Omental fat pad (tissue), 4 donors: ENCODE results near the gene SDE2. TPM values are rescaled to one million over a fixed set of nuclear protein-coding genes. Genes with fewer than 3 reads are reported as not detected.
"Not testable (repeated sequence)": the region's sequence is repeated elsewhere in the genome, so short reads cannot be mapped to it uniquely, and the experiment has no call there.

Source experiments
- ATAC-seq: fragments of 150-250 bp; one replicate; pipeline ENCODE4 v1.9.1; 2016; ENCODE audit warnings: mild to moderate bottlenecking, moderate library complexity; ENCODE audit not compliant: low FRiP score
- DNase-seq: peaks from one replicate; pipeline ENCODE4 v3.0.0-alpha.2; 2019; ENCODE audit warnings: low spot score
- total RNA-seq, 4 donors: library from RNA; depleted of rRNA; stranded (reverse); fragments of >200 nt; gene quantifications; one replicate each; pipeline ENCODE4 v1.1.0, GENCODE V29; 2016
- TF ChIP-seq, protein P1 (sequence below), 3 donors: fragments of 450-650 bp; IDR thresholded peaks; one replicate each; pipeline ENCODE4 v1.5.1; 2016 to 2017; ENCODE audit warnings: antibody characterized with exemption in 3 of 3, mild to moderate bottlenecking in 3 of 3, moderate library complexity in 2 of 3

SDE2 gene
- total RNA-seq, 4 donors from 2014 or later: 18.0 to 42.3 (median 21.5) TPM

DNA sequence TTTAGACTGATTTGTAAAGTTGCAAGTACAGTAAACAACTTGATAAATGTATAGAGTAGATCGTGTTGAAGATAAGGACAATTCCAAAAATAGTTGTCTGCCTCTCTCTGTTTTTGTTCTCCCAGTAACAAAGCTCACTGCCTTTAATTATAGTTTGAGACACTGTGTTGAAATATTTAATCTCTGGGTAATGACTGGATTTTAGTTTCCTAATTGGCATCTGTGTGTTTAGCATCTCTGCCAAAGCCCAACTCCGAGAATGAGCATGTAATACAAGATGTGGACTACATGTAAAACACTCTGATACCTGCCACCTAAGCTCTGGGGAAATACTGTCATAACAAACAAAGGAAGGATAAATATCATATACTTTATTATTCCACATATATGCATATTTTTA is 27.7 kb upstream of the SDE2 start:
- TF ChIP-seq, protein P1, sequence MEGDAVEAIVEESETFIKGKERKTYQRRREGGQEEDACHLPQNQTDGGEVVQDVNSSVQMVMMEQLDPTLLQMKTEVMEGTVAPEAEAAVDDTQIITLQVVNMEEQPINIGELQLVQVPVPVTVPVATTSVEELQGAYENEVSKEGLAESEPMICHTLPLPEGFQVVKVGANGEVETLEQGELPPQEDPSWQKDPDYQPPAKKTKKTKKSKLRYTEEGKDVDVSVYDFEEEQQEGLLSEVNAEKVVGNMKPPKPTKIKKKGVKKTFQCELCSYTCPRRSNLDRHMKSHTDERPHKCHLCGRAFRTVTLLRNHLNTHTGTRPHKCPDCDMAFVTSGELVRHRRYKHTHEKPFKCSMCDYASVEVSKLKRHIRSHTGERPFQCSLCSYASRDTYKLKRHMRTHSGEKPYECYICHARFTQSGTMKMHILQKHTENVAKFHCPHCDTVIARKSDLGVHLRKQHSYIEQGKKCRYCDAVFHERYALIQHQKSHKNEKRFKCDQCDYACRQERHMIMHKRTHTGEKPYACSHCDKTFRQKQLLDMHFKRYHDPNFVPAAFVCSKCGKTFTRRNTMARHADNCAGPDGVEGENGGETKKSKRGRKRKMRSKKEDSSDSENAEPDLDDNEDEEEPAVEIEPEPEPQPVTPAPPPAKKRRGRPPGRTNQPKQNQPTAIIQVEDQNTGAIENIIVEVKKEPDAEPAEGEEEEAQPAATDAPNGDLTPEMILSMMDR (IDR thresholded peaks at IDR 0.05): no peak
- no peak for ATAC-seq
- no peak for DNase-seq

DNA sequence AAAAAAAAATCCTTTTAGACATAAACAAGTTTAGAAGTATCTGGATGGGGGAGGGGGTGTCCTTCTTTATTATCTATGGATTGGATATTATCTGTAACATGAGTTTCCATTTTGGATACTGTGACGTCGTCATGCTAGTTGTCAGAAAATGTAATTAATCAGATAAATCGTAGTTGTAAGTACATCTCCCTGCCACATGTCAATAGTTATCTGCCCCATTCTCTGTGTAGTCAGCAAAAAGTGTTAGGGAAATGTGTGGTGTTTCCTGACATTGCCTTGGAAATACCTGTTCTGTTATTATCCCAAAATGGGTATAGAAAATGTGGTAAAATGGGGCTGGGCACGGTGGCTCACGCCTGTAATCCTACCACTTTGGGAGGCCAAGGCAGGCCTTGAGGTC is 24.6 kb upstream of the SDE2 start:
- ATAC-seq (no peak), DNase-seq (no peak)
- TF ChIP-seq, protein P1 (IDR thresholded peaks at IDR 0.05): no peak

DNA sequence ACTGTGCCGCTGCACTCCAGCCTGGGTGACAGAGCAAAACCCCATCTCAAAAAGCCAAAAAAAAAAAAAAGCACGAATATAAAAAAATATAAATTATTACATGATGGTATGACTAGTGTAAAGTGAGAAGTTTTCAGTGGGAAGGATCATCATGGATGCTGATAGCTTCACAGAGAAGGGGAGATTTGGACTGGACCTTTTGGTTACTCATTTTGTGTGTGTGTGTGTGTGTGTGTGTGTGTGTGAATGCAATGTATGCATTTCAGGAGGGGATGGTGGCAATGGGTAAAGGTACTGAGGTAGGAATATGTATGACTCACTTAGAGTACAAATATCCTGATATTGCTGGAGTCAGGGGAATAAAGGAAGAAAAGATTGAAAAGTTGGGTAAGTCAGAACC is 22.7 kb upstream of the SDE2 start:
- TF ChIP-seq, protein P1 (IDR thresholded peaks at IDR 0.05): no peak
- DNase-seq (no peak), ATAC-seq (no peak)

DNA sequence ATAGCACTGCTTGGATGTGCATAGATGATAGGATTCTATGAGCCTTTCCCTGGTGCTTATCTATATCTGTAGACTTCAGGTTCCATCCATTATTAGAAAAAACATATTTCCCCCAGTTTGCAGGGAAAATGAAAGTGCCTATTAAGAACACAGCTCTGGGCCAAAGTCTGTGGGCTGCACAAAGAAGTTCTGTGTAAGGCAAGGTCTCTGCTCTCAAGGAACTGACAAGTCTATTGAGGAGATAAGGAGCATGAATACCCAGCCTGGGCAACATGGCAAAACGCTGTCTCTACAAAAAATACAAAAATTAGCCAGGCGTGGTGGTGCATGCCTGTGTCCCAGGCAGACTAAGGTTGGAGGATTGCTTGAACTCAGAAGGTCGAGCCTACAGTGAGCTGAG is 22.3 kb upstream of the SDE2 start:
- ATAC-seq: no peak
- DNase-seq: no peak
- TF ChIP-seq, protein P1 (IDR thresholded peaks at IDR 0.05): no peak

DNA sequence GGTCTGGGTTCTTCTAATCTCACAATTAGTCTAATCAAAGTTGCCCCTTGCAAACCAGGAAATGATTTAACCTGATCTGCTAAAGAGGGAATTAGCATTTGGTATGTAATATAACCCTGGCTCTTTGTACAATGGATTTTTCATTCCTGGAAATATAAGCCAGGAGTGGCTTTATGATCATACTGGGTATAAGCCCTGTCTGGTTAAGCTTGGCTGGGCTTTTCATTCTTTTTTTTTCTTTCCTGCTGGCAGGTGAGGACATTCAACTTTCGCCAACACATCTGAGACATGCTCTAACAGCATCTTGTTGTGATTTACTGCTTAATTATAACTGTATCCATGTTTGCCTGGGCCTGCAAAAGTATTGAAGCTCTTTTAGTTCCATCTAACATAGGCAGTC is 20.4 kb upstream of the SDE2 start:
- DNase-seq (no peak), ATAC-seq (no peak)
- TF ChIP-seq, protein P1 (IDR thresholded peaks at IDR 0.05): no peak

DNA sequence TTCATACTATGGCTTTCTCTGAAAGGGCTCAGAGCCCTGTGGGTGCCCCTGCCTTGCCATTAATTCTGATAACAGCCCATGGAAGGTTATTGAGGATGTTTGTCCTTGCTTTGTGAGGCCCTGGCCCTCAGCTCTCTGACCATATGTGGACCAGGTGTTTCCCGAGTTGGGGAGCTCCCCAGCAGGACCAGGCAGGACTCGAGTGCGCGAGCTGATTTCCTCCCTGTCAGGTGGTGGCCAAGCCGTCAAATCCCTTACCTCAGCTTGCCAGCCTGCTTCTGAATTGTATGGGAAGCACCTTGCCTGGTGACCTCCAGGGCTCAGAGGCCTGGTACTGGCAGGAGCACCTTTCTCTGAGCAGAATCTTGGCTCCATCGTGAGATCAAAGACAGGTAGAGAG is 17.9 kb upstream of the SDE2 start:
- DNase-seq (no peak), ATAC-seq (no peak)
- TF ChIP-seq, protein P1 (IDR thresholded peaks at IDR 0.05): no peak

DNA sequence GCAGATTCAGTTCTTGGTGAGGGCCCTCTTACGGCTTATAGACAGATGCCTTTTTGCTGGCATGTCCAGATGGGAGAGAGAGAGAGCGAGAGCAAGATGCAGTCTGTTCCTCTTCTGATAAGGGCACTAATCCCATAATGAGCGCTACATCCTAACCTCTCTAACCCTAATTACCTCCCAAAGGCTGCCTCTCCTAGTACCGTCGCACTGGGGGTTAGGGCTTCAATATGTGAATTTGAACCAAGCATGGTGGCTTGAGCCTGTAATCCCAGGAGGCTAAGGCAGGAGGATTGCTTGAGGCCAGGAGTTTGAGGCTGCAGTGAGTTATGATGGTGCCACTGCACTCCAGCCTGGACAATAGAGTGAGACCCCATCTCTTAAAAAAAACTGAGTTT is 10.5 kb upstream of the SDE2 start:
- DNase-seq (no peak), ATAC-seq (no peak)

DNA sequence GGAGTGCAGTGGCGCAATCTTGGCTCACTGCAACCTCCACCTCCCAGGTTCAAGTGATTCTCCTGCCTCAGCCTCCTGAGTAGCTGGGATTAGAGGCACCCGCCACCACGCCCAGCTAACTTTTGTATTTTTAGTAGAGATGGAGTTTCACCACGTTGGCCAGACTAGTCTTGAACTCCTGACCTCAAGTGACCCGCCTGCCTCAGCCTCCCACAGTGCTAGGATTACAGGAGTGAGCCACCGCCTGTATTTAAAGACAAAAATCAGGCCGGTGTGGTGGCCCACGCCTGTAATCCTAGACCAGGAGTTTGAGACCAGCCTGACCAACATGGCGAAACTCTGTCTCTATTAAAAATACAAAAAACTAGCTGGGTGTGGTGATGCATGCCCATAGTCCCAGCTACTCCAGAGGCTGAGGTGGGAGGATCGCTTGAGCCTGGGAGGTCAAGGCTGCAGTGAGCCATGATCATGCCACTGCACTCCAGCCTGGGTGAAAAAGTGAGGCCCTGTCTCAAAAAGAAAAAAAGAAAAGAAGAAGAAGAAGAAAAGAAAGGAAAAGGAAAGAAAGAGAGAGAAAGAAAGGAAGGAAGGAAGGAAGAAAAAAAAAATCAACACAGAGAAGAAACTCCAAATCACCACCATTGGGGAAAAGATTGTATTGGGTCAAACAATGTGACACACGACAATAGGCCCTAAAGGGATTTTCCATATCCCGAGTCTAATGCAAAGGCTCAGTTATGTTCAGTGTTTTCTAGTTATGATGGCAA is 8.2 kb upstream of the SDE2 start:
- DNase-seq, ATAC-seq: not testable (repeated sequence)

More for the DNA sequence above, 10.5 kb upstream of the SDE2 start:
- TF ChIP-seq, protein P1 (IDR thresholded peaks at IDR 0.05): no peak
